Anterior cingulate cortex (tissue), 58 donors: ENCODE data around the gene RNF141.

Experiments
- DNase-seq, 58 donors: peaks; one replicate each; lab custom pipeline; 2025; lab: John Stamatoyannopoulos, UW

The RNF141 gene

GRCh38 chr11:10540915-10541560, at the start of gene RNF141:
Gene RNF141 (minus strand): TSS chr11:10541187. CDS start chr11:10534158, 7,029 bp downstream.
- peak; percentile 50 to 96 (median 90) for DNase-seq

- no peak for DNase-seq
These were observed 49.4 kb upstream of the RNF141 start for GRCh38 chr11:10590218-10590915.

GRCh38 chr11:10588904-10589303, 47.9 kb upstream of the RNF141 start:
- DNase-seq, result no peak

- no peak for DNase-seq
These were observed 47.0 kb upstream of the RNF141 start for GRCh38 chr11:10587995-10588394.

GRCh38 chr11:10587388-10587787, 46.4 kb upstream of the RNF141 start:
- DNase-seq, result no peak

GRCh38 chr11:10584071-10584501, 43.1 kb upstream of the RNF141 start:
- no peak for DNase-seq

GRCh38 chr11:10581481-10582019, 40.6 kb upstream of the RNF141 start:
- DNase-seq, result peak in 15 of 58 donors; percentile 7 to 53 (median 19)

GRCh38 chr11:10580623-10581022, 39.6 kb upstream of the RNF141 start:
- no peak for DNase-seq

- DNase-seq, result no peak
These were observed 38.7 kb upstream of the RNF141 start for GRCh38 chr11:10579700-10580099.

GRCh38 chr11:10576035-10576398, 35.0 kb upstream of the RNF141 start:
- no peak for DNase-seq

- DNase-seq, result no peak
These were observed 34.5 kb upstream of the RNF141 start for GRCh38 chr11:10575346-10576034.

GRCh38 chr11:10573556-10573955, 32.6 kb upstream of the RNF141 start:
- DNase-seq, result no peak

- no peak for DNase-seq
These were observed 32.0 kb upstream of the RNF141 start for GRCh38 chr11:10573028-10573427.

GRCh38 chr11:10572533-10572932, 31.5 kb upstream of the RNF141 start:
- peak in 2 of 58 donors; percentile 16 to 20 for DNase-seq

GRCh38 chr11:10568486-10568941, 27.5 kb upstream of the RNF141 start, which contains the start of gene LYVE1:
Gene LYVE1 (minus strand): TSS chr11:10568665. CDS start chr11:10568532, 133 bp downstream.
- DNase-seq, result peak in 1 of 58 donors; percentile 8

GRCh38 chr11:10567446-10567845, 26.5 kb upstream of the RNF141 start:
- DNase-seq, result no peak

- no peak for DNase-seq
These were observed 25.4 kb upstream of the RNF141 start for GRCh38 chr11:10566257-10566957.

- no peak for DNase-seq
These were observed 24.5 kb upstream of the RNF141 start for GRCh38 chr11:10565493-10565892.

GRCh38 chr11:10564696-10565318, 23.8 kb upstream of the RNF141 start:
- no peak for DNase-seq

GRCh38 chr11:10564030-10564429, 23.0 kb upstream of the RNF141 start:
- DNase-seq, result no peak
